ENCODE data around the gene PRPF31.
A peak's percentile ranks its signal among the peaks of the same experiment; 100 is the strongest.
"Not testable (repeated sequence)": the region's sequence is repeated elsewhere in the genome, so short reads cannot be mapped to it uniquely, and the experiment has no call there.

PRPF31 gene

GRCh38 chr19:54162884-54163283, 47.3 kb downstream of the PRPF31 start:
- no peak for DNase-seq (ENCODE audit: low read depth)

GRCh38 chr19:54164369-54165068, 49.0 kb downstream of the PRPF31 start:
- peak; percentile 42 for DNase-seq (ENCODE audit: low read depth)

GRCh38 chr19:54165222-54165621, 49.7 kb downstream of the PRPF31 start:
- DNase-seq (ENCODE audit: low read depth), result no peak

- peak; percentile 91 for DNase-seq (ENCODE audit: low read depth)
Observed at GRCh38 chr19:54168174-54168917, 52.8 kb downstream of the PRPF31 start.

GRCh38 chr19:54169149-54169740, 53.7 kb downstream of the PRPF31 start:
- DNase-seq (ENCODE audit: low read depth), result no peak

GRCh38 chr19:54171736-54172431, 56.3 kb downstream of the PRPF31 start:
- not testable (repeated sequence) for DNase-seq (ENCODE audit: low read depth)

GRCh38 chr19:54172471-54173358, 57.2 kb downstream of the PRPF31 start, which contains the start of gene TMC4:
Gene TMC4, minus strand, starts transcription at chr19:54173160. Its CDS starts 43 bp downstream, at chr19:54173117.
- DNase-seq (ENCODE audit: low read depth), result no peak

GRCh38 chr19:54173359-54173699, 57.8 kb downstream of the PRPF31 start:
- DNase-seq (ENCODE audit: low read depth), result no peak

GRCh38 chr19:54173951-54174834, 58.6 kb downstream of the PRPF31 start:
- no peak for DNase-seq (ENCODE audit: low read depth)

GRCh38 chr19:54178581-54179261, 63.2 kb downstream of the PRPF31 start:
- no peak for DNase-seq (ENCODE audit: low read depth)

GRCh38 chr19:54179262-54179852, 63.8 kb downstream of the PRPF31 start:
- no peak for DNase-seq (ENCODE audit: low read depth)

GRCh38 chr19:54179921-54180461, 64.4 kb downstream of the PRPF31 start:
- no peak for DNase-seq (ENCODE audit: low read depth)

- DNase-seq (ENCODE audit: low read depth), result no peak
Observed at GRCh38 chr19:54180691-54181091, 65.1 kb downstream of the PRPF31 start.

Data from activated T-cell treated with anti-CD3 and anti-CD28 coated beads for 1 hour (primary cell).